ENCODE results near the gene LIFR.

- no peak for TF ChIP-seq USF2 (IDR thresholded peaks at IDR 0.05; ENCODE audit: borderline replicate concordance, low read depth, low read length)
- no peak for TF ChIP-seq CTCF (IDR thresholded peaks at IDR 0.05)
- no peak for TF ChIP-seq SIN3A (IDR thresholded peaks at IDR 0.05; ENCODE audit: borderline replicate concordance, low read depth, low read length)
Observed at GRCh38 chr5:38575476-38575875, 19.0 kb upstream of the LIFR start.

All from SK-N-SH (cell line).